Measurements from ENCODE around the gene CD2BP2.

DNA sequence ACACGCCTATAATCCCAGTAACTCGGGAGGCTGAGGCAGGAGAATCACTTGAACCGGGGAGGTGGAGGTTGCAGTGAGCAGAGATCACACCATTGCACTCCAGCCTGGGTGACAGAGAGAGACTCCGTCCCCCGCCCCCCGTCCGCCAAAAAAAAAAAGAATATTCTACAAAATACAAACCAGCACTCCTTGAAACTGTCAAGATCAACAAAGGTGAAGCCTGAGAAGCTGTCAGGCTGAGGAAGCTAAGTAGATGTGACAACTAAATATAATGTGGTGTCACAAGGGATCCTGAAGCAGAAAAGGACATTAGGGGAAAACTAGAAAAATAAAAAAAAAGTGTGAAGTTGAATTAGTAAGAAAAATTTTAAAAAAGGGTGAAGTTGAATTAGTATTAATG, 6.2 kb downstream of the CD2BP2 start:
- TF ChIP-seq EZH2phosphoT487 (IDR thresholded peaks at IDR 0.05; ENCODE audit: insufficient read depth, low read depth) (no peak), EZH2 (IDR thresholded peaks at IDR 0.05; ENCODE audit: insufficient read depth, poor library complexity, severe bottlenecking) (no peak)

Measured in GM23248 (cell line).